Activated T-cell treated with anti-CD3 and anti-CD28 coated beads, Interleukin-2, amount 50 U/mL, for 72 hours (primary cell): ENCODE data around the gene ZNF593. TPM values are rescaled to one million over a fixed set of nuclear protein-coding genes. Genes with fewer than 3 reads are reported as not detected.

Source experiments
- ATAC-seq, 2 donors: fragments of 150-1000 bp; cut with Tn5 transposase; replicated peaks in 1 of 2; 2 replicates each; pipeline ENCODE4 v1.10.0; 2021; ENCODE audit warnings: moderate library complexity in 2 of 2, mild to moderate bottlenecking in 1 of 2
- DNase-seq, 2 donors: peaks; one replicate each; pipeline ENCODE4 v3.0.0; 2021 to 2022; ENCODE audit warnings: mixed read lengths in 1 of 2
- H3K27ac Mint-ChIP-seq: one replicate; pipeline ENCODE4 v1.8.0; 2022; ENCODE audit warnings: mild to moderate bottlenecking, moderate library complexity, mixed read lengths
- H3K27me3 Mint-ChIP-seq: one replicate; pipeline ENCODE4 v1.8.0; 2022; ENCODE audit warnings: low read depth, mixed read lengths
- H3K36me3 Mint-ChIP-seq, 2 donors: one replicate each; pipeline ENCODE4 v1.8.0; 2022; ENCODE audit warnings: mixed read lengths in 2 of 2, mild to moderate bottlenecking in 1 of 2; ENCODE audit not compliant: insufficient read depth in 2 of 2
- H3K4me1 Mint-ChIP-seq: one replicate; pipeline ENCODE4 v1.8.0; 2022; ENCODE audit warnings: low read depth, mixed read lengths
- H3K4me3 Mint-ChIP-seq, 2 donors: one replicate each; pipeline ENCODE4 v1.8.0; 2022; ENCODE audit warnings: mild to moderate bottlenecking in 2 of 2, mixed read lengths in 2 of 2, moderate library complexity in 2 of 2
- H3K9me3 Mint-ChIP-seq, 2 donors: one replicate each; pipeline ENCODE4 v1.8.0; 2022; ENCODE audit warnings: mixed read lengths in 2 of 2
- total RNA-seq, 2 donors: library from RNA; stranded (reverse); gene quantifications; one replicate each; pipeline ENCODE4 v1.2.3, GENCODE V29; 2022

Gene ZNF593
- total RNA-seq, 2 donors from 2014 or later = 34.1 to 42.4 TPM

- ATAC-seq (no peak), DNase-seq (no peak)
- no peaks in the 10 kb centered on the region for H3K4me1 Mint-ChIP-seq
- no peaks in the 10 kb centered on the region for H3K36me3 Mint-ChIP-seq
- no peak overlapping the region for H3K27ac Mint-ChIP-seq
- no peak overlapping the region for H3K4me3 Mint-ChIP-seq
- H3K9me3 Mint-ChIP-seq = no peaks in the 10 kb centered on the region
- H3K27me3 Mint-ChIP-seq = no peaks in the 10 kb centered on the region
These were observed 45.5 kb downstream of the ZNF593 start for GRCh38 chr1:26215246-26215645.

- no peak for DNase-seq
These were observed 49.3 kb downstream of the ZNF593 start for GRCh38 chr1:26218906-26219494.

More at GRCh38 chr1:26218906-26219494, 49.3 kb downstream of the ZNF593 start:
- no peaks in the 10 kb centered on the region for H3K4me1 Mint-ChIP-seq
- no peaks in the 10 kb centered on the region for H3K27me3 Mint-ChIP-seq
- H3K36me3 Mint-ChIP-seq = no peaks in the 10 kb centered on the region
- H3K4me3 Mint-ChIP-seq = no peak overlapping the region
- H3K27ac Mint-ChIP-seq = no peak overlapping the region
- ATAC-seq = no peak
- no peaks in the 10 kb centered on the region for H3K9me3 Mint-ChIP-seq

Other genes with a start within 250 kb of the ZNF593 start
- gene PAFAH2, start 171.8 kb upstream of the ZNF593 start, total RNA-seq = 10 to 100 TPM in 1 of 2 donors, 1 to 10 TPM in 1; 8.4 to 10.1 TPM
- not detected for gene EXTL1, start 148.1 kb upstream of the ZNF593 start, total RNA-seq
- not detected for gene SLC30A2, start 123.8 kb upstream of the ZNF593 start, total RNA-seq
- gene TRIM63, start 102.3 kb upstream of the ZNF593 start, total RNA-seq = under 1 TPM in 1 of 2 donors, not detected in 1; 0.35 TPM
- gene PDIK1L, start 58.1 kb upstream of the ZNF593 start, total RNA-seq = 10 to 100 TPM; 17.9 to 22.5 TPM
- not detected for gene FAM110D, start 10.8 kb upstream of the ZNF593 start, total RNA-seq
- gene C1orf232, start 945 bp upstream of the ZNF593 start, total RNA-seq = not detected
- not detected for gene ZNF593OS, start 1.9 kb downstream of the ZNF593 start, total RNA-seq
- 1 to 10 TPM; 1.1 to 5.0 TPM for gene CNKSR1, start 7.6 kb downstream of the ZNF593 start, total RNA-seq
- under 1 TPM in 1 of 2 donors, not detected in 1; 0.19 TPM for gene CATSPER4, start 20.7 kb downstream of the ZNF593 start, total RNA-seq
- 10 to 100 TPM; 30.8 to 34.6 TPM for gene CEP85, start 64.3 kb downstream of the ZNF593 start, total RNA-seq
- 100 to 1,000 TPM; 148 to 165 TPM for gene SH3BGRL3, start 110.2 kb downstream of the ZNF593 start, total RNA-seq
- gene UBXN11, start 136.7 kb downstream of the ZNF593 start, total RNA-seq = 10 to 100 TPM; 19.1 to 19.3 TPM
- 100 to 1,000 TPM; 213 to 245 TPM for gene CD52, start 148.1 kb downstream of the ZNF593 start, total RNA-seq
- gene CRYBG2, start 184.2 kb downstream of the ZNF593 start, total RNA-seq = 1 to 10 TPM; 1.6 to 2.3 TPM
- under 1 TPM in 1 of 2 donors, not detected in 1; 0.25 TPM for gene ZNF683, start 202.8 kb downstream of the ZNF593 start, total RNA-seq
- not detected for gene LIN28A, start 240.9 kb downstream of the ZNF593 start, total RNA-seq